Prostate gland (tissue), 2 donors: Measurements from ENCODE around the gene SLC17A9.

Experiments used
- CTCF ChIP-seq, 4 experiments: fragments of 200-600 bp in 2 of 4; fragments of 450-650 bp in 2 of 4; sonication (generic) in 2 of 4; IDR thresholded peaks; 1 replicate in 3 of 4; 2 replicates in 1 of 4; pipeline ENCODE4 v1.5.1; 2016 to 2019; ENCODE audit warnings: antibody characterized with exemption in 4 of 4, mild to moderate bottlenecking in 2 of 4, moderate library complexity in 2 of 4
- POLR2AphosphoS5 ChIP-seq: sonication (generic); formaldehyde crosslinking; IDR thresholded peaks from one replicate; pipeline ENCODE4 v1.6.1; 2017; ENCODE audit warnings: antibody characterized with exemption

DNA sequence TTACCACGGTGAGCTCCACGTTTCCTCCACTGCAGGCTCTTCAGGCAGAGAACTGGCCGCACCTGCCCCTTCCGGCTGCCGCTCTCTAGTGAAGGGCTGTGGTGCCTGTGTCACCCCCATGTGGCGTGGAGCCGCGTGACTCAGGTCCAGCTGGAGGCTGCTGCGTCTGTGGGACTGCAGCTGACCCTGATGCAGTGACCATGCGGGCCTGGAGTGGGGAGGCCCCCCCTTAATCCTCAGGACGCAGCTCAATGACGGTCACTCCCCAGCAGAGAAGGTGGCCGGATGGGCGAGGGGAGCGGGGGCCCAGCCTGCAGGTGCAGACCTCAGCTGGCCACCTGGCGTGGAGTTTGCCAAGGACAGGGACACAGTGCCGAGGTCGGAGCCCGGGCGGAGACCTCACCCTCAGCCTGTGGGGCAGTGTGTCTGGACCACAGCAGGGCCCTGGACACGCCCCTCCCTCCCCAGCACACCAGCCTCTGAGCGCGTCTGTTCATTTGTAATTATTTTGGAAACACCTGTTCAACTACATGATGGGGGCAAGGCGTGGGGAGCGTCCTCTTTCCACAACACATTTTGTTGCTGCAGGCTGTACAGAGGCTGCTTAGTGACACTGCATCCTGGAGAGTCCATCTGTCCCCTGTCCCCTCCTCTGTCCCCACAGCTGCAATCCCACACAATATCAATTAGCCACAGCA is 43.5 kb downstream of the SLC17A9 start:
- TF ChIP-seq CTCF (IDR thresholded peaks at IDR 0.05) = no peak
- TF ChIP-seq POLR2AphosphoS5 = no peak
